Vagina (tissue), 2 donors: ENCODE measurements around the gene RUNX3. TPM values are rescaled to one million over a fixed set of nuclear protein-coding genes. Genes with fewer than 3 reads are reported as not detected.

ENCODE experiments used
- DNase-seq, 2 donors: peaks; one replicate each; pipeline ENCODE4 v3.0.0-alpha.2; 2017; ENCODE audit errors: extremely low spot score in 2 of 2
- H3K27ac ChIP-seq: fragments of 200-600 bp; sonication (generic); one replicate; pipeline ENCODE4 v1.5.1; 2019
- H3K27me3 ChIP-seq: fragments of 200-600 bp; sonication (generic); one replicate; pipeline ENCODE4 v1.5.1; 2019
- H3K36me3 ChIP-seq, 2 donors: fragments of 200-600 bp; sonication (generic); one replicate each; pipeline ENCODE4 v1.5.1; 2017 to 2019
- H3K4me1 ChIP-seq: fragments of 200-600 bp; sonication (generic); one replicate; pipeline ENCODE4 v1.5.1; 2019
- H3K4me3 ChIP-seq, 2 donors: fragments of 200-600 bp; sonication (generic); 1 replicate in 1 of 2; 2 replicates in 1 of 2; pipeline ENCODE4 v1.5.1; 2016 to 2019
- H3K9me3 ChIP-seq: fragments of 200-600 bp; sonication (generic); one replicate; pipeline ENCODE4 v1.5.1; 2019
- CTCF ChIP-seq, 3 experiments: fragments of 450-650 bp in 2 of 3; fragments of 200-600 bp in 1 of 3; sonication (generic) in 1 of 3; IDR thresholded peaks; one replicate each; pipeline ENCODE4 v1.5.1; 2017 to 2019; ENCODE audit warnings: antibody characterized with exemption in 3 of 3, mild to moderate bottlenecking in 2 of 3, moderate library complexity in 2 of 3
- POLR2A ChIP-seq, 2 donors: fragments of 450-650 bp; IDR thresholded peaks; one replicate each; pipeline ENCODE4 v1.6.1; 2017; ENCODE audit warnings: antibody characterized with exemption in 2 of 2, mild to moderate bottlenecking in 2 of 2, moderate library complexity in 2 of 2
- POLR2AphosphoS5 ChIP-seq, 2 donors: sonication (generic); formaldehyde crosslinking; IDR thresholded peaks; one replicate each; pipeline ENCODE4 v1.9.0; 2017; ENCODE audit warnings: antibody characterized with exemption in 2 of 2, mild to moderate bottlenecking in 2 of 2, low read depth in 1 of 2; ENCODE audit not compliant: insufficient read depth in 1 of 2
- intact Hi-C: fragments of 100-400 bp; cut with DNase I; formaldehyde crosslinking; loops from one replicate; pipeline ENCODE4 v1.15.1; 2023
- total RNA-seq: library from RNA; depleted of rRNA; stranded (reverse); fragments of >200 nt; gene quantifications from one replicate; pipeline ENCODE4 v1.2.3, GENCODE V29; 2016

Gene RUNX3
- total RNA-seq, 1 donor from 2014 or later, result 4.2 TPM

- H3K36me3 ChIP-seq, result no peaks in the 10 kb centered on the region
- peak overlapping the region; percentile 23 to 35 for H3K4me3 ChIP-seq
- TF ChIP-seq CTCF (IDR thresholded peaks at IDR 0.05), result no peak
- TF ChIP-seq POLR2AphosphoS5 (IDR thresholded peaks at IDR 0.05; ENCODE audit: insufficient read depth in 1 of 2, low read depth in 1 of 2), result no peak
- TF ChIP-seq POLR2A (IDR thresholded peaks at IDR 0.05), result no peak
- peaks cover 42% of the 10 kb centered on the region for H3K4me1 ChIP-seq
- H3K9me3 ChIP-seq, result no peaks in the 10 kb centered on the region
- intact Hi-C loops, result no loop called here
- no peak for DNase-seq
- H3K27me3 ChIP-seq, result peaks cover 39% of the 10 kb centered on the region
- peak overlapping the region; percentile 62 for H3K27ac ChIP-seq
These were observed 447 bp downstream of the RUNX3 start for GRCh38 chr1:24929398-24930259.

- H3K27me3 ChIP-seq, result peaks cover 39% of the 10 kb centered on the region
- H3K9me3 ChIP-seq, result no peaks in the 10 kb centered on the region
- peak overlapping the region; percentile 62 for H3K27ac ChIP-seq
- TF ChIP-seq POLR2AphosphoS5 (IDR thresholded peaks at IDR 0.05; ENCODE audit: insufficient read depth in 1 of 2, low read depth in 1 of 2), result peak in 1 of 2 donors; percentile 44
- TF ChIP-seq POLR2A (IDR thresholded peaks at IDR 0.05), result no peak
- intact Hi-C loops, result no loop called here
- peaks cover 42% of the 10 kb centered on the region for H3K4me1 ChIP-seq
- no peaks in the 10 kb centered on the region for H3K36me3 ChIP-seq
- DNase-seq, result no peak
- peak overlapping the region; percentile 23 to 35 for H3K4me3 ChIP-seq
These were observed 1.2 kb downstream of the RUNX3 start for GRCh38 chr1:24928689-24929397.

- no peak for DNase-seq
- TF ChIP-seq POLR2A (IDR thresholded peaks at IDR 0.05) (no peak), POLR2AphosphoS5 (IDR thresholded peaks at IDR 0.05; ENCODE audit: insufficient read depth in 1 of 2, low read depth in 1 of 2) (no peak), CTCF (IDR thresholded peaks at IDR 0.05) (no peak)
- peaks cover 42% of the 10 kb centered on the region for H3K4me1 ChIP-seq
- no peaks in the 10 kb centered on the region for H3K9me3 ChIP-seq
- H3K27me3 ChIP-seq, result peaks cover 39% of the 10 kb centered on the region
- H3K4me3 ChIP-seq, result peak overlapping the region; percentile 23 to 35
- H3K27ac ChIP-seq, result peak overlapping the region; percentile 62
- H3K36me3 ChIP-seq, result no peaks in the 10 kb centered on the region
- intact Hi-C loops, result no loop called here
These were observed 1.9 kb downstream of the RUNX3 start for GRCh38 chr1:24927988-24928688.

- no peaks in the 10 kb centered on the region for H3K9me3 ChIP-seq
- H3K4me3 ChIP-seq, result peak overlapping the region in 1 of 2 donors; percentile 35
- DNase-seq, result no peak
- H3K27ac ChIP-seq, result no peak overlapping the region
- H3K4me1 ChIP-seq, result peaks cover 41% of the 10 kb centered on the region
- H3K27me3 ChIP-seq, result peaks cover 37% of the 10 kb centered on the region
- TF ChIP-seq POLR2A (IDR thresholded peaks at IDR 0.05) (no peak), CTCF (IDR thresholded peaks at IDR 0.05) (no peak), POLR2AphosphoS5 (IDR thresholded peaks at IDR 0.05; ENCODE audit: insufficient read depth in 1 of 2, low read depth in 1 of 2) (no peak)
- intact Hi-C loops, result no loop called here
- H3K36me3 ChIP-seq, result no peaks in the 10 kb centered on the region
These were observed 2.6 kb downstream of the RUNX3 start for GRCh38 chr1:24927473-24927872.

- Histone ChIP-seq H3K9me3 (no peaks in the 10 kb centered on the region), H3K27ac (no peak overlapping the region), H3K4me1 (peaks cover 33% of the 10 kb centered on the region), H3K27me3 (peaks cover 30% of the 10 kb centered on the region), H3K4me3 (no peak overlapping the region), H3K36me3 (no peaks in the 10 kb centered on the region)
- DNase-seq, result no peak
- no peak for TF ChIP-seq POLR2AphosphoS5 (IDR thresholded peaks at IDR 0.05; ENCODE audit: insufficient read depth in 1 of 2, low read depth in 1 of 2)
- TF ChIP-seq POLR2A (IDR thresholded peaks at IDR 0.05), result no peak
- no peak for TF ChIP-seq CTCF (IDR thresholded peaks at IDR 0.05)
- intact Hi-C loops, result no loop called here
These were observed 3.4 kb downstream of the RUNX3 start for GRCh38 chr1:24926563-24927249.
